H1 (cell line): ENCODE results near the gene KIAA0319L. TPM values are rescaled to one million over a fixed set of nuclear protein-coding genes. Genes with fewer than 3 reads are reported as not detected.

Experiments used
- CTCF ChIA-PET: fragments of 300-600 bp; sonication (Branson Sonifier 250); formaldehyde crosslinking; loops from one replicate; lab custom pipeline; 2021; ENCODE audit not compliant: partially characterized antibody; lab: Charles Lee
- POLR2A ChIA-PET: fragments of 300-600 bp; sonication (Branson Sonifier 250); formaldehyde crosslinking; loops from one replicate; lab custom pipeline; 2021; ENCODE audit warnings: inconsistent platforms; ENCODE audit not compliant: partially characterized antibody; lab: Charles Lee
- DNase-seq, 2 experiments: peaks; one replicate each; pipeline versions ENCODE4 v3.0.0 to v3.0.0-alpha.2; 2010 to 2022; ENCODE audit warnings: low spot score in 2 of 2, low read depth in 1 of 2, mixed read lengths in 1 of 2
- FAIRE-seq: peaks from 2 replicates; lab custom pipeline; 2011; peaks lifted over from hg19 to GRCh38; lab: Jason Lieb, UNC
- H2AFZ ChIP-seq: 2 replicates; pipeline ENCODE4 v1.8.1; 2012; ENCODE audit warnings: low read length, inconsistent platforms
- H2AK5ac ChIP-seq: 2 replicates; pipeline ENCODE4 v1.6.1; 2013; ENCODE audit warnings: low read depth, low read length
- H2BK120ac ChIP-seq: replicated peaks from 2 replicates; pipeline ENCODE3; 2013; ENCODE audit warnings: low read depth, low read length, inconsistent platforms
- H2BK12ac ChIP-seq: 2 replicates; pipeline ENCODE4 v1.6.1; 2013; ENCODE audit warnings: low read depth, low read length
- H2BK15ac ChIP-seq: 2 replicates; pipeline ENCODE4 v1.6.1; 2013; ENCODE audit warnings: low read length
- H2BK20ac ChIP-seq: 2 replicates; pipeline ENCODE4 v1.6.1; 2013; ENCODE audit warnings: low read length
- H2BK5ac ChIP-seq: 2 replicates; pipeline ENCODE4 v1.6.1; 2013; ENCODE audit warnings: low read depth, low read length
- H3K14ac ChIP-seq: 2 replicates; pipeline ENCODE4 v1.6.1; 2013; ENCODE audit warnings: inconsistent platforms; ENCODE audit not compliant: insufficient read length
- H3K18ac ChIP-seq: 2 replicates; pipeline ENCODE4 v1.6.1; 2013; ENCODE audit warnings: low read length; ENCODE audit errors: extremely low read depth
- H3K23ac ChIP-seq: 2 replicates; pipeline ENCODE4 v1.6.1; 2013; ENCODE audit warnings: inconsistent platforms; ENCODE audit not compliant: insufficient read length
- H3K23me2 ChIP-seq: 2 replicates; pipeline ENCODE4 v1.6.1; 2013; ENCODE audit warnings: low read depth, low read length
- H3K27ac ChIP-seq: 2 replicates; pipeline ENCODE4 v1.6.1; 2011; ENCODE audit warnings: low read depth, low read length, inconsistent platforms
- H3K27me3 ChIP-seq, 4 experiments: replicated peaks in 1 of 4; 1 replicate in 1 of 4; 2 replicates in 3 of 4; pipeline versions ENCODE4 v1.6.1 to v1.8.1; 2011 to 2013; ENCODE audit warnings: low read length in 3 of 4, mild to moderate bottlenecking in 3 of 4, inconsistent platforms in 2 of 4, mixed read lengths in 2 of 4, moderate library complexity in 1 of 4; ENCODE audit not compliant: control insufficient read depth in 3 of 4, insufficient read depth in 3 of 4; ENCODE audit errors: extremely low read depth in 1 of 4
- H3K36me3 ChIP-seq, 4 experiments: 2 replicates each; pipeline versions ENCODE4 v1.6.1 to v1.8.1; 2011 to 2013; ENCODE audit warnings: mild to moderate bottlenecking in 4 of 4, low read length in 3 of 4, moderate library complexity in 2 of 4, control low read depth in 1 of 4, inconsistent platforms in 1 of 4; ENCODE audit not compliant: insufficient read depth in 4 of 4, control insufficient read depth in 2 of 4
- H3K4ac ChIP-seq: replicated peaks from 2 replicates; pipeline ENCODE3; 2013; ENCODE audit warnings: low read length, low read depth, mixed read lengths, inconsistent platforms; ENCODE audit not compliant: insufficient read length
- H3K4me1 ChIP-seq, 4 experiments: replicated peaks in 1 of 4; 1 replicate in 1 of 4; 2 replicates in 3 of 4; pipeline versions ENCODE4 v1.6.1 to v1.8.1; 2011 to 2013; ENCODE audit warnings: low read length in 3 of 4, inconsistent platforms in 2 of 4, mixed read lengths in 1 of 4; ENCODE audit not compliant: insufficient read depth in 4 of 4, control insufficient read depth in 3 of 4
- H3K4me2 ChIP-seq, 2 experiments: 2 replicates each; pipeline versions ENCODE4 v1.6.1 to v1.8.1; 2011 to 2013; ENCODE audit warnings: low read depth in 2 of 2, low read length in 2 of 2, control low read depth in 1 of 2, inconsistent platforms in 1 of 2, mild to moderate bottlenecking in 1 of 2; ENCODE audit not compliant: insufficient read depth in 1 of 2
- H3K4me3 ChIP-seq, 4 experiments: fragments of 200-600, 300-600 bp in 1 of 4; sonication (generic), shearing (Covaris generic), sonication (Bioruptor Twin) in 1 of 4; 2 replicates each; pipeline versions ENCODE4 v1.5.1 to v1.8.1; 2011 to 2016; ENCODE audit warnings: low read length in 4 of 4, low read depth in 3 of 4, control low read depth in 2 of 4, inconsistent platforms in 2 of 4, mild to moderate bottlenecking in 2 of 4, mixed read lengths in 1 of 4, moderate library complexity in 1 of 4; ENCODE audit not compliant: insufficient read depth in 2 of 4; ENCODE audit errors: extremely low read depth in 1 of 4
- H3K56ac ChIP-seq: replicated peaks from 2 replicates; pipeline ENCODE3; 2013; ENCODE audit warnings: low read depth, mild to moderate bottlenecking, mixed read lengths, low read length, inconsistent platforms; ENCODE audit not compliant: insufficient read length
- H3K79me1 ChIP-seq: 2 replicates; pipeline ENCODE4 v1.6.1; 2013; ENCODE audit warnings: low read depth, low read length, control low read depth
- H3K79me2 ChIP-seq, 2 experiments: 2 replicates each; pipeline versions ENCODE4 v1.6.1 to v1.8.1; 2012 to 2013; ENCODE audit warnings: low read length in 2 of 2, mild to moderate bottlenecking in 2 of 2, inconsistent platforms in 1 of 2; ENCODE audit not compliant: insufficient read depth in 2 of 2, control insufficient read depth in 1 of 2
- H3K9ac ChIP-seq, 4 experiments: replicated peaks in 1 of 4; 1 replicate in 1 of 4; 2 replicates in 3 of 4; pipeline versions ENCODE4 v1.6.1 to v1.8.1; 2011 to 2013; ENCODE audit warnings: low read depth in 3 of 4, low read length in 3 of 4, control low read depth in 2 of 4, mild to moderate bottlenecking in 2 of 4, moderate library complexity in 2 of 4, inconsistent platforms in 1 of 4; ENCODE audit errors: extremely low read depth in 1 of 4
- H3K9me3 ChIP-seq, 2 experiments: 2 replicates each; pipeline versions ENCODE4 v1.6.1 to v1.8.1; 2012 to 2013; ENCODE audit warnings: mild to moderate bottlenecking in 2 of 2, moderate library complexity in 2 of 2, control low read depth in 1 of 2, inconsistent platforms in 1 of 2, low read depth in 1 of 2, low read length in 1 of 2, mixed read lengths in 1 of 2; ENCODE audit not compliant: insufficient read depth in 2 of 2
- H4K20me1 ChIP-seq, 2 experiments: replicated peaks in 1 of 2; 2 replicates each; pipeline versions ENCODE3 to v1.8.1; 2011 to 2013; ENCODE audit warnings: inconsistent platforms in 2 of 2, low read length in 2 of 2, mild to moderate bottlenecking in 1 of 2; ENCODE audit not compliant: insufficient read depth in 2 of 2, control insufficient read depth in 1 of 2
- H4K5ac ChIP-seq: 2 replicates; pipeline ENCODE4 v1.6.1; 2013; ENCODE audit warnings: low read length, low read depth, mixed read lengths, inconsistent platforms; ENCODE audit not compliant: insufficient read length
- H4K8ac ChIP-seq: 2 replicates; pipeline ENCODE4 v1.8.0; 2013; ENCODE audit warnings: mild to moderate bottlenecking, moderate library complexity, low read length, inconsistent platforms; ENCODE audit not compliant: insufficient read depth; ENCODE audit errors: extremely low read depth
- H4K91ac ChIP-seq: replicated peaks from 2 replicates; pipeline ENCODE3; 2013; ENCODE audit warnings: low read length, mixed read lengths, inconsistent platforms; ENCODE audit not compliant: insufficient read length
- CHD1 ChIP-seq: IDR thresholded peaks from 2 replicates; pipeline ENCODE4 v1.6.1; 2012; ENCODE audit warnings: low read depth, low read length, improper control_type of control experiment
- CTBP2 ChIP-seq: IDR thresholded peaks from 2 replicates; pipeline ENCODE4 v1.7.0; 2011; ENCODE audit warnings: borderline replicate concordance, mild to moderate bottlenecking, moderate library complexity, mixed read lengths, low read length; ENCODE audit not compliant: insufficient read depth, insufficient read length
- JUN ChIP-seq: IDR thresholded peaks from 2 replicates; pipeline ENCODE4 v1.6.1; 2011; ENCODE audit warnings: low read depth, mild to moderate bottlenecking, improper control_type of control experiment, low read length
- JUND ChIP-seq: IDR thresholded peaks from 2 replicates; pipeline ENCODE4 v1.6.1; 2011; ENCODE audit warnings: mild to moderate bottlenecking, improper control_type of control experiment, low read length
- KDM4A ChIP-seq: IDR thresholded peaks from one replicate; pipeline ENCODE4 v1.7.1; 2012; ENCODE audit warnings: low read depth, mild to moderate bottlenecking, moderate library complexity, low read length, inconsistent platforms; ENCODE audit not compliant: severe bottlenecking
- KDM5A ChIP-seq: fragments of 200-600 bp; IDR thresholded peaks from 2 replicates; pipeline ENCODE4 v1.7.1; 2012; ENCODE audit warnings: mild to moderate bottlenecking, low read length, inconsistent platforms, mixed read lengths
- MAFK ChIP-seq: IDR thresholded peaks from 2 replicates; pipeline ENCODE4 v1.6.1; 2012; ENCODE audit warnings: low read depth, mild to moderate bottlenecking, improper control_type of control experiment, low read length
- NANOG ChIP-seq: IDR thresholded peaks from 2 replicates; pipeline ENCODE4 v1.6.1; 2011; ENCODE audit warnings: low read length, low read depth, mild to moderate bottlenecking, inconsistent platforms; ENCODE audit not compliant: insufficient read depth, poor library complexity, severe bottlenecking
- POLR2A ChIP-seq, 2 experiments: IDR thresholded peaks; 1 replicate in 1 of 2; 2 replicates in 1 of 2; pipeline ENCODE4 v1.6.1; 2011; ENCODE audit warnings: low read depth in 2 of 2, low read length in 2 of 2, mild to moderate bottlenecking in 2 of 2; ENCODE audit errors: control extremely low read depth in 1 of 2
- RFX5 ChIP-seq: IDR thresholded peaks from 2 replicates; pipeline ENCODE4 v1.6.1; 2011; ENCODE audit warnings: low read depth, low read length, improper control_type of control experiment, borderline replicate concordance
- RXRA ChIP-seq: IDR thresholded peaks from 2 replicates; pipeline ENCODE4 v1.6.1; 2011; ENCODE audit warnings: low read depth, mild to moderate bottlenecking, low read length, moderate library complexity; ENCODE audit not compliant: insufficient read depth
- SIX5 ChIP-seq: IDR thresholded peaks from 2 replicates; pipeline ENCODE4 v1.6.1; 2011; ENCODE audit warnings: mild to moderate bottlenecking, low read depth, low read length
- YY1 ChIP-seq: IDR thresholded peaks from 2 replicates; pipeline ENCODE4 v1.6.1; 2011; ENCODE audit warnings: low read depth, mild to moderate bottlenecking, low read length
- WGBS, 2 experiments: shearing (Covaris generic) in 1 of 2; methylation state at CpG; one replicate each; pipeline versions ENCODE4 v1.1.6 to v1.1.7; 2013 to 2015; ENCODE audit warnings: low lambda C conversion rate in 2 of 2, mixed read lengths in 2 of 2, inconsistent platforms in 1 of 2, low coverage in 1 of 2, missing lambda C conversion rate in 1 of 2; ENCODE audit not compliant: insufficient replicate concordance in 2 of 2, insufficient coverage in 1 of 2, insufficient read length in 1 of 2; ENCODE audit errors: extremely low coverage in 1 of 2, missing lambda C conversion rate in 1 of 2; 5-methylcytosine and 5-hydroxymethylcytosine counted together
- polyA plus RNA-seq, 7 experiments: library from polyadenylated mRNA; depleted of rRNA in 3 of 7; stranded (reverse) in 5 of 7; unstranded in 2 of 7; fragments of >200 nt in 5 of 7; fragments of 200-250 nt in 2 of 7; gene quantifications; 1 replicate in 5 of 7; 2 replicates in 1 of 7; 4 replicates in 1 of 7; pipeline versions ENCODE4 v1.2.1 to v1.2.3, GENCODE V29; 2011 to 2013; ENCODE audit warnings: missing spikeins in 2 of 7, mixed read lengths in 2 of 7
- total RNA-seq: library from RNA; stranded (reverse); fragmentation: NEBNext Ultra II Directional; extraction: Animal tissue kit (Norgen Biotek cat#: 25700); gene quantifications from 2 replicates; pipeline ENCODE4 v1.2.1, GENCODE V29; 2021
- TF ChIP-seq, protein P1 (sequence below): IDR thresholded peaks from 2 replicates; pipeline ENCODE4 v1.6.1; 2012; ENCODE audit warnings: inconsistent platforms

Gene KIAA0319L
- total and polyA plus RNA-seq, 2 of the 8 experiments (the other 6 are each of a cell fraction or from before 2014, with no cell fraction given), result 40.1 to 55.7 TPM

DNA sequence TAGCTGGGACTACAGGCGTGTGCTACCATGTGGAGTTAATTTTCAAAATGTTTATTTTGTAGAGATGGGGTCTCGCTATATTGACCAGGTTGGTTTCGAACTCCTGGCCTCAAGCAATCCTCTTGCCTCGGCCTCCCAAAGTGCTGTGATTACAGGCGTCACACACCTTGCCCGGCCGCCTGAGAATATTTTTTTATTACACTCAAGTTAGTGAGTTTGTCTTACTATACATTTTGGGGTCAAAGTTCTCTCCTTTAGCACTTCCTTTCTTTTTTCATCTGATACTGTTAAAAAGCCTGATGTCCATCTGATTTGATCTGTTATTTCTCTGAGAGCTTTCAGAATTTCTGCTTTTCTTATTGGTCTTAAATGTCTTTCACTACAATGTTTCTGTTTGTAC, 128.8 kb downstream of the KIAA0319L start:
- H4K5ac ChIP-seq, result no peak overlapping the region
- FAIRE-seq (no peak), DNase-seq (no peak)
- no peak overlapping the region for H4K91ac ChIP-seq
- peaks cover 0 to 6% (median under 1%) of the 10 kb centered on the region in 4 experiments; a peak in 3 of 8 replicates for H3K36me3 ChIP-seq
- no peak overlapping the region for H3K56ac ChIP-seq
- no peak overlapping the region for H3K14ac ChIP-seq
- H3K27ac ChIP-seq, result no peak overlapping the region
- no peaks in the 10 kb centered on the region for H3K27me3 ChIP-seq
- H3K9ac ChIP-seq, result no peak overlapping the region
- H3K79me1 ChIP-seq, result no peaks in the 10 kb centered on the region
- H3K79me2 ChIP-seq, result no peaks in the 10 kb centered on the region
- ChIA-PET CTCF (interaction anchor here (0.6 to 1.5 kb wide), 3 partner anchors 22 to 269 kb away, joined by 3 to 5 read pairs (median 3); no protein-coding TSS in a partner anchor), POLR2A (interaction anchor here (1.4 kb wide), 2 partner anchors 8 to 15 kb away, joined by 3 to 5 read pairs; no protein-coding TSS in a partner anchor)
- H2BK12ac ChIP-seq, result no peak overlapping the region
- no peak overlapping the region for H3K23ac ChIP-seq
- no peak overlapping the region for H2BK15ac ChIP-seq
- no peak overlapping the region for H3K4me3 ChIP-seq
- no peaks in the 10 kb centered on the region for H3K9me3 ChIP-seq
- peaks cover 0 to 3% of the 10 kb centered on the region in 2 experiments for H4K20me1 ChIP-seq
- H2AK5ac ChIP-seq, result no peak overlapping the region
- H2AFZ ChIP-seq, result no peak overlapping the region
- H2BK20ac ChIP-seq, result no peak overlapping the region
- H2BK120ac ChIP-seq, result no peak overlapping the region
- no peak overlapping the region for H3K18ac ChIP-seq
- peaks cover 0 to 4% (median 0%) of the 10 kb centered on the region in 4 experiments; a peak in 1 of 7 replicates for H3K4me1 ChIP-seq
- 96% methylated on average over 7 of the region's 7 CpGs; no CpG with 5 or more reads in 1 of the 2 experiments for WGBS, 2 experiments
- no peak overlapping the region for H4K8ac ChIP-seq
- H3K4ac ChIP-seq, result no peak overlapping the region
- H3K23me2 ChIP-seq, result no peaks in the 10 kb centered on the region
- H2BK5ac ChIP-seq, result no peak overlapping the region
- no peak overlapping the region for H3K4me2 ChIP-seq
- no peak for TF ChIP-seq KDM4A
- no peak for TF ChIP-seq POLR2A (IDR thresholded peaks at IDR 0.05; ENCODE audit: control extremely low read depth in 1 of 2, low read depth in 2 of 2, low read length in 2 of 2)
- no peak for TF ChIP-seq JUND
- TF ChIP-seq KDM5A, result no peak
- TF ChIP-seq YY1, result no peak
- no peak for TF ChIP-seq SIX5
- TF ChIP-seq RFX5, result no peak
- TF ChIP-seq, protein P1, sequence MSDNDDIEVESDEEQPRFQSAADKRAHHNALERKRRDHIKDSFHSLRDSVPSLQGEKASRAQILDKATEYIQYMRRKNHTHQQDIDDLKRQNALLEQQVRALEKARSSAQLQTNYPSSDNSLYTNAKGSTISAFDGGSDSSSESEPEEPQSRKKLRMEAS, result no peak
- TF ChIP-seq NANOG, result no peak
- TF ChIP-seq RXRA, result no peak
- no peak for TF ChIP-seq CHD1
- no peak for TF ChIP-seq MAFK
- TF ChIP-seq JUN, result no peak
- no peak for TF ChIP-seq CTBP2
